GM12872 (cell line): ENCODE data around the gene AP5M1.

Experiments used
- CTCF ChIP-seq: IDR thresholded peaks from 3 replicates; pipeline ENCODE4 v1.5.1; 2011; ENCODE audit warnings: low read depth, mild to moderate bottlenecking, low read length, moderate library complexity; ENCODE audit not compliant: insufficient read depth

The AP5M1 gene

GRCh38 chr14:57323721-57324120 is 55.0 kb downstream of the AP5M1 start:
- TF ChIP-seq CTCF: no peak

GRCh38 chr14:57326253-57326652 is 57.5 kb downstream of the AP5M1 start:
- TF ChIP-seq CTCF: no peak

GRCh38 chr14:57329833-57330232 is 61.1 kb downstream of the AP5M1 start:
- TF ChIP-seq CTCF: no peak

- TF ChIP-seq CTCF: no peak
Observed at GRCh38 chr14:57345106-57345505, 76.3 kb downstream of the AP5M1 start.

GRCh38 chr14:57346741-57347140 is 78.0 kb downstream of the AP5M1 start:
- no peak for TF ChIP-seq CTCF
